Limb (tissue), 2 donors: ENCODE measurements around the gene LLCFC1.

ENCODE experiments used
- DNase-seq, 2 donors: peaks; one replicate each; pipeline ENCODE4 v3.0.0-alpha.2; 2016; ENCODE audit errors: extremely low spot score in 2 of 2

Gene LLCFC1

GRCh38 chr7:142984297-142984696, 45.0 kb downstream of the LLCFC1 start:
- DNase-seq, result no peak
